ENCODE data around the gene PRKAG3.

DNA sequence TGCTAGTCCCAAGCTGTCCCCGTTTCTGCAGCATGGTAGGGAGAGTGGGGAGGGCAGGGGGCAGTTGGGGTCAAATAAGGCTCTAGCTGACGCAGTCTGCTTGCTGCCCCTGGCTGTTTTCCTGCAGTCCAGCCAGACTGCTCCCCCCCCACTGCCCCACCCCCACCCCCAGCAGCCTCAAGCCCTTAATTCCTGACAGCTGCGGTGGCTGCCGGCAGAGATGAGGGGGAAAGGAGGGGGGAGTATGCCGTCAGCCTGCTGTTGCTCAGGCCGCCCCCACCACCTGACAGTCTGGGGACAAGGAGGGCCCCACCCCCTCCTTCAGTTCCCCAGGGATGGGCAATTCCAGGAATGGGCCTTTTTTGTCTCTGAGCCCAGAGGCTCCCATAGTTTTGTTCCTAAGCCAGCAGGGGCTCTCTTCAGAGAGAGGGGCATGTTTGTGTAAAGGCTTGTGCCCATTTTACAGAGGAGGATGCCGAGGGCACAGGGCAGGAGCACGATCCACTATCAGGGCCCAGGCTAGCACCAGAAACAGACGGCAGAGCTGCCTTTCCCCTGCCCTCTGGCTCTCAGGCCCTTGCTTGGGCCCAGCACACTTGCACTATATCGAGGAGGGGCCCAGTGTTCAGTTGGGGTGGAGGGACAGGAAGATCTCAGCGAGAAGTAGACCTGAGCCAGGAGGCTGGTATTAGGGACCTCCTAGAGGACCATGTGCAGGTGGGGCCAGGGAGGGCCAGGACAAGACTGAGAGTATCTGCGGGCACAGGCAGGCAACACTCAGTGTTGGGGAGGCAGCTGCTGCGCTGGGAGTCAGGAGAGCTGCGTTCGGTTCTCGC lies 47.5 kb upstream of the PRKAG3 start:
- TF ChIP-seq, protein P1, sequence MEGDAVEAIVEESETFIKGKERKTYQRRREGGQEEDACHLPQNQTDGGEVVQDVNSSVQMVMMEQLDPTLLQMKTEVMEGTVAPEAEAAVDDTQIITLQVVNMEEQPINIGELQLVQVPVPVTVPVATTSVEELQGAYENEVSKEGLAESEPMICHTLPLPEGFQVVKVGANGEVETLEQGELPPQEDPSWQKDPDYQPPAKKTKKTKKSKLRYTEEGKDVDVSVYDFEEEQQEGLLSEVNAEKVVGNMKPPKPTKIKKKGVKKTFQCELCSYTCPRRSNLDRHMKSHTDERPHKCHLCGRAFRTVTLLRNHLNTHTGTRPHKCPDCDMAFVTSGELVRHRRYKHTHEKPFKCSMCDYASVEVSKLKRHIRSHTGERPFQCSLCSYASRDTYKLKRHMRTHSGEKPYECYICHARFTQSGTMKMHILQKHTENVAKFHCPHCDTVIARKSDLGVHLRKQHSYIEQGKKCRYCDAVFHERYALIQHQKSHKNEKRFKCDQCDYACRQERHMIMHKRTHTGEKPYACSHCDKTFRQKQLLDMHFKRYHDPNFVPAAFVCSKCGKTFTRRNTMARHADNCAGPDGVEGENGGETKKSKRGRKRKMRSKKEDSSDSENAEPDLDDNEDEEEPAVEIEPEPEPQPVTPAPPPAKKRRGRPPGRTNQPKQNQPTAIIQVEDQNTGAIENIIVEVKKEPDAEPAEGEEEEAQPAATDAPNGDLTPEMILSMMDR (IDR thresholded peaks at IDR 0.05; ENCODE audit: extremely low read depth in 1 of 2, insufficient read depth in 1 of 2, low read depth in 1 of 2, low read length in 2 of 2) = no peak
- TF ChIP-seq GATA2 (IDR thresholded peaks at IDR 0.05; ENCODE audit: insufficient read depth, insufficient read length, low read depth, low read length) = no peak
- TF ChIP-seq, protein P2, sequence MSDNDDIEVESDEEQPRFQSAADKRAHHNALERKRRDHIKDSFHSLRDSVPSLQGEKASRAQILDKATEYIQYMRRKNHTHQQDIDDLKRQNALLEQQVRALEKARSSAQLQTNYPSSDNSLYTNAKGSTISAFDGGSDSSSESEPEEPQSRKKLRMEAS (IDR thresholded peaks at IDR 0.05; ENCODE audit: insufficient read depth, insufficient read length) = no peak
- TF ChIP-seq POLR2A (IDR thresholded peaks at IDR 0.05; ENCODE audit: low read depth, low read length) = no peak
- no peak for TF ChIP-seq EZH2 (IDR thresholded peaks at IDR 0.05; ENCODE audit: borderline replicate concordance, low read depth, low read length, severe bottlenecking)
- TF ChIP-seq POLR2AphosphoS5 (IDR thresholded peaks at IDR 0.05; ENCODE audit: insufficient read depth, low read depth, low read length) = no peak
- no peak for TF ChIP-seq FOS (IDR thresholded peaks at IDR 0.05; ENCODE audit: borderline replicate concordance, insufficient read depth, low read length)
- TF ChIP-seq MYC (IDR thresholded peaks at IDR 0.05; ENCODE audit: low read depth, low read length) = no peak
- TF ChIP-seq JUN (IDR thresholded peaks at IDR 0.05; ENCODE audit: borderline replicate concordance, insufficient read depth, insufficient read length, low read depth) = no peak

Data from endothelial cell of umbilical vein (primary cell).